NK-92 treated with Interleukin-12 subunit alpha and Interleukin-12 subunit beta, amount 100 ng/mL, for 24 hours (cell line): Measurements from ENCODE around the gene SHROOM2.

Source experiments
- DNase-seq: peaks from one replicate; lab custom pipeline; 2025; lab: John Stamatoyannopoulos, UW

SHROOM2 gene

DNA sequence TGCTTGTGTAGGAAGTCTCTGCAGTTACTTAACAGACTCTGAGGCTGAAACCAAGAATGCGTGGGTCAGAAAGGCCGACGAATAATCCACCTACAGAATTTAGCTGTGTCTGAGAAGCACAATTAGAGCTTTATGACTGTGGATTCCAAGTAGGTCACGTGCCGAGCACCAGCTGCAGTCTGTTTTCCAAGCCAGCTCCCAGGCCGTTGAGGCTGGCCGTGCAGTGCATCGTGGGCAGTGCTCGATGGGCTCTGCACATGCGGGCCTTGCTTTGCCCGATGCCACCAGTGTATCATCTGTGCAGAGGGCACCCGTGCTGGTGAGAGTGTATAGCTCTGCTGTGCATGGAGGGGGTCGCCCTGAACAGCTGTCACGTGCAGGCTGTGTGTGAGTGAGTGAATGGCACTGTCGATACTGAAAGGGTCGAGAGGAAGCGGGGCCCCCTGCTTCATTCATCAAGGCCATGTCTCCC, 113.4 kb downstream of the SHROOM2 start:
- no peak for DNase-seq

DNA sequence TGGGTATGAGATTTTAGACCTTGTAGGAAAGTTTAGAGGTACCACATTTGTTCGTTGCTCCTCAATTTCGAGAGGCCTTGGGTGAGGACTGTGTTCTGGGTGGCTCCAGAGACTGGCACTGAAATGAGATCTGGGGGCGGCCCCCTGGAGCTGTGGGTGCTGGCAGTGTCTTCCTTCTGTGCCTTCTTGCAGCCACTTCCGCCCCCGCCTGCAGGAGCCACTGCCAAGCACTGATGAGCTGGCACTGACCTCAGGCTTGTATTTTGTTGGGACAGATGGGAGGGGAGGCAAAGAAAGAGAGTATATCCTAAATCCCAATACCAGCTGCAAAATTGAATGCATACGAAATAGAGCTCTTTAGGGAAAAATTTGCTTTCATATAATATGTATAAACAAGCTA, 116.4 kb downstream of the SHROOM2 start:
- DNase-seq: no peak

DNA sequence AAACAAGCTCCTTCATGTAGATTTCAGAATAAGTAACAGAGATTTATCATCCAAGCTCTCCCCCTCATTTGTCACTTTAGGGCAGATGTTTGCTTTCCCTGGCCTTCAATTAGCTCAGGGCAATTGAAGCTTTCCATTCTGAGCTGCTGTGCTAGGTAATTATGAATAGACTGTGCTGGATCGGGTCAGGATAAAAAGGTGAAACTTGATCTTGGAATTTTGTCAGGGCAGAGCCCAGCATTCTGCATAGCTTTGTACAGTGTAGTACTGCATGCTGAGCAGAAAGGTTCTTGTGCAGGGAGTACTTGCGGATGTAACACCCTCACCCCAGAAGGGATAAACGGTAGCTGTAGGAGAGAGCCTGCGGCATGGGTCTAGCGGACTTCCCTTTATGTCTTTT, 116.9 kb downstream of the SHROOM2 start:
- no peak for DNase-seq

DNA sequence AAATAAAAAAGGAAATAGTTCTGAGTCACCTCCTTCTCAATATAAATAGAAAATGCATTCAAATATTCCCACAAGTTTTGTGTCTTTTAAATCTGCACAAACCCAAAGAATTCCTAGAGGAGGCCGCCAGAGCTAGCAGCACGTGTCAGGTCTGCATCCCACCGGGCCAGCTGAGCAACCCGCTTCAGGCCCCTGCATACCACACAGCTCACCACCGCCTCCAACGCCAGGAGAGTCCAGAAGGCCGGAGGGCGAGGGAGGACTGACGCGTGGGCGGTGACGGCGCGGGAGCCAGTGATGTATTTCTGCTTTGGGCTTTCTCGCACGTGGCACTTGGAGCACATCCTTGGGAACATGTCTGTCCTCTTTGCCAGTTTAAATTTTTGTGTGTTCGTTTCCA, 119.1 kb downstream of the SHROOM2 start:
- no peak for DNase-seq

GRCh38 chrX:9905721-9906120, 119.5 kb downstream of the SHROOM2 start:
- DNase-seq: no peak

DNA sequence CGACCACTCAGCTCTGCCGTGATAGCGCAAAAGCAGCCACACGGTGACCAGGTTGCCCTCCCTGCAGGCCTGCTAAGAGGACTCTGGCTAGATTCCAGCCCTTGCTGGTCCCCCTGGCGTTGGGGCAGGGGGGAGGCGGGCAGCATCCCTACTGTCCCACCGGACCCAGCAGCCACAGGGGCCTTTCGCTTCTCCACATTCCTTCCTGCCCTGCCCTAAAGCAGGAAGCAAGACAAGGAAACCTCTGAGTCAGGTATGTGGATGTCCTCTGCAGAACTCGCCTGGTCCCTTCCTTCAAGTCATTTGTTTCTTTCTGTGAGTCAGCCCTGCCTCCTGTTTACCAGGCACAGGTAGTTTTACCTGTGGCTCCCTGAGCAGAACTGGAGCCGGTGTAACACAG, 120.7 kb downstream of the SHROOM2 start:
- no peak for DNase-seq

GRCh38 chrX:9907645-9908387, 121.6 kb downstream of the SHROOM2 start:
- DNase-seq: no peak

- no peak for DNase-seq
Observed at GRCh38 chrX:9909254-9909653, 123.0 kb downstream of the SHROOM2 start.

DNA sequence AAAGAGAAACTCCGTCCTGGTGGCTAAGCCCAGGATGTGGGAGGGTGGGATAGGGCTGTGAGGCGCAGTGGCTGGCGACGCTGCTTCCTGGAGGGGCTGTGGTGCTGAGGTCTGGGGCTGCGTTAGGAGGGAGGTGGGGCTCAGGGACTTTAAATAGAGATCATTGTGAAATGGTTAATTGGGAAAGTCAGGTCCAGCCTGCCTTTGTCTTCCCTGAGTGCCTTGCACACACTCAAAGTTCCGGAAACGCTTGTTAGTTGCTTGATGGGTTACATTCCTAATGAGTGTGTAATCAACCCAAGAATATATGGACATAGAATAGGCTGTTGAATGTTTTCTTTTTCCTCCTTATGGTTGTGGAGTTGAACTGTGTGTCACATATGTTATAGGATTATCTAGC, 125.3 kb downstream of the SHROOM2 start:
- DNase-seq: no peak

DNA sequence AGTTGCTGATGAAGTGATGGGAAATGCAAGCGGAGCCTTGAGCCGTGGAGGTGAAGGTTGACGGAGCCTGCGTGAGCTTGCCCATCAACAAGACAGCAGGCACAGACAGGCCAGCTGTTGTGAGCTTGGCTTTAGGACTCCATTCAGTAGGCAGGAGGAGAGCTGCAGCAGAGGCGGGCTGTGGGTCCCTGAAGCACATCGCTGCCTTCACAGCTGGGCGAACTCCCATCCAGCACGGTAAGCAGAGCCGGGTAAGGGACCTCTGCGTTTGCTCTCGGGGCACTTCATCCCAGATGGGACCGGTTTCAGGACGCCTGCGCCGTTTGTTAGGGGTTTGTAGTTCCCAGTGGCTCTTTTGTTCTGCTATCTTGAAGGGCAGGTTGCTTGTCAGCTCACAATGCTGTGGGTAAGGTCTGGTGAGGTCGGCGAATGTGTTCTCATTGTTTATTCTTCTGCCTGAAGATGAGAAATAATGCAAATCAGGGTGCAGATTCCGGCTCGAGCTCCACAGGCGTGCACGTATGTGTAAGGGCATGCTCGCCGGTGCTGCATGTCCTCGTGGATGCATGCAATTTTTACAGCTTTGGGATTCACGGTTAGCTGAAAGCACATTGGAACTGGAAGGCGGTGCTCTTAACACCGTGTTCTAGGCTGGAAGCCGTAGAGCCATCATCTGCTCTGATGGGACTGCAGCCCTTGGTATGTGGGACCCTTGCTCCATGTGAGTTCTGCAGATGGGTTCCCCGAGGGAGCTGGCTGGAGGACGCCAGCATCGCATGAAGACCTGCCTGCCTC, 126.3 kb downstream of the SHROOM2 start:
- DNase-seq: no peak

GRCh38 chrX:9913146-9913433, 126.9 kb downstream of the SHROOM2 start:
- no peak for DNase-seq

- no peak for DNase-seq
Observed at GRCh38 chrX:9917861-9918260, 131.6 kb downstream of the SHROOM2 start.

DNA sequence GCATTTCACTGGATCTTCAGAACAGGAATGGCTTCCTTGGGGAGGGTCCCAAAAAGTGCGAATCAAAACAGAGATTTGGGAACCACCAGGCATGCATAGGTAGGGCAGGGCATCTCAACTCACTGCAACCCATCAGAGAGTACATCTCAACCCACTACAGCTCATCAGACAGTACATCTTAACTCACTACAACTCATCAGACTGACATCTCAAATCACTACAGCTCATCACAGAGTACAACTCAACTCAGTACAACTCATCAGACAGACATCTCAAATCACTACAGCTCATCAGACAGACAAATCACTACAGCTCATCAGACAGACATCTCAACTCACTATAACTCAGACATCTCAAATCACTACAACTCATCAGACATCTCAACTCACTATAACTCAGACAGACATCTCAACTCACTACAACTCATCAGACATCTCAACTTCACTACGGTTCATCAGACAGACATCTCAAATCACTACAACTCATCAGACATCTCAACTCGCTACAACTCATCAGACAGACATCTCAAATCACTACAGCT, 133.5 kb downstream of the SHROOM2 start:
- no peak for DNase-seq

DNA sequence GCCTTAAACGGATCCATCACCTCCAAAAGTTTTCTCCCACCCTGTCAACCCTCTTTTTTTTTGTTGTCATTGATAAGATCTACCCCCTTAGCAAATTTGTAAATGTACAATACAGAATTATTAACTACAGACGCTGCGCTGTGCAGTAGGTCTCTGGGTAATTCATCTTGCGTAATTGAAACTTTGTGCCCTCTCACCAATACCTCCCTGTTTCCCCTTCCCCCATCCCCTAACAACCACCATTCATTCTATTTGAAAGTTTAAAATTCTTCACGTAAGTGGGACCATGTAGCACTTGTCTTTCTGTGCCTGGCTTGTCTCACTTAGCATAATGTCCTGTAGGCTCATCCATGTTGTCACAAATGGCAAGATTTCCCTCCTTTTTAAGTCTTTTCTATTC, 135.2 kb downstream of the SHROOM2 start:
- DNase-seq: no peak

- DNase-seq: no peak
Observed at GRCh38 chrX:9923357-9923756, 137.1 kb downstream of the SHROOM2 start.

GRCh38 chrX:9926002-9926401, 139.8 kb downstream of the SHROOM2 start:
- DNase-seq: no peak

DNA sequence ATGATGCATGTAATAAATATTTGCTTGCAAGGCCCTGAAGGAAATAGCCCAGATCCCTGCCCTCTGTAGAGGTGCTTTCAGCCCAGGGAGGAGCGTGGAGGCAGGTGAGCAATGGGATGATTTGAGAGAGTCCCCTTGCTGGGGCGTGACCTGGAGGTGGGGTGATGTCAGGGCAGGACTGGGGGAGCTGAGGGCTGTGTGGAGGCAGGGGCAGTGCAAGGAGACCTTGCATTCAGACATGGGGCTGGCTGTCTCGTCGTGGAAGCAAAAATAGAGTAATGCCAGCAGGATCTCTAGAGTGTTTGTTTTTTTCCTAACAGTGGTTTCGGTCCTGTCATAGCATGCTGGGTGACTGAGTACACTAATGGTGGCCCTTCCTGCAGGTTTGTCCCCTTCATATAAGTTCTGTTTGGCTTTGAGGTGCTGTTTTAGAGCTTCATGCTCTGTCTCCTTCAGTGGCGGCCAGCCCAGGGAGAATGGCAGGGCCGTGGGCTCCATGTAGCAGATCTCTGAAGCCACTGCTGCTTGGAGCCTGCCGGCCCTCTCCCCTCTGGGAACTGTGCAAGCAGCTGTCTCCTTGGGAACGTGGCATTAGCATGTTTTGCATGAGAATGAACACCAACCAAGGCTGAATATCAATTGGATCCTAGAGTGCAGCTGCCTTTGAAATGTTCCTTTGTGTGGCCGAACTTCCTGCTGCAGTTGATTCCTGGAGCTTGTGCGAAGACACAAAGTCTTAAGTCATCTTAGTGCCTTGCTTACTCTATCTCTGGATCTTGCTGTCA, 141.7 kb downstream of the SHROOM2 start:
- no peak for DNase-seq

GRCh38 chrX:9935436-9935835, 149.2 kb downstream of the SHROOM2 start:
- no peak for DNase-seq

- no peak for DNase-seq
Observed at GRCh38 chrX:9937761-9938160, 151.5 kb downstream of the SHROOM2 start.

DNA sequence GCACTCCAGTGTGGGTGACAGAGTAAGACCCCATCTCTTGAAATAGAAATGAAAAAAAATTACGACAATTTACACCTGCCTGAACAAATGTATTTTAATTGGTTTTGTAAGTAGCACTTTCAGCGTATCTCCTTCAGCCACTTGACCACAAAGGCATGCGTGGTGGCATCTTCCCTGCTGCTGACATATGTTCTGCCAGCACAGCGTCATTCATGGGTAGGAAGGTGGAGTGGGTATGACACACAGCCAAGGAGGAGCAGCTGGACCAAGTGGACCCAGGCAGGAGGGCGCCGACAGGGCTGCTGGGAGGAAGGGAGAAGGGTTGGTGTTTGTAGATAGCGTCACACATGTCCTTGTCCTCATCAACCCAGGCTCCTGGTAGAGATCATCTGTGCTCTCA, 152.3 kb downstream of the SHROOM2 start:
- DNase-seq: no peak

DNA sequence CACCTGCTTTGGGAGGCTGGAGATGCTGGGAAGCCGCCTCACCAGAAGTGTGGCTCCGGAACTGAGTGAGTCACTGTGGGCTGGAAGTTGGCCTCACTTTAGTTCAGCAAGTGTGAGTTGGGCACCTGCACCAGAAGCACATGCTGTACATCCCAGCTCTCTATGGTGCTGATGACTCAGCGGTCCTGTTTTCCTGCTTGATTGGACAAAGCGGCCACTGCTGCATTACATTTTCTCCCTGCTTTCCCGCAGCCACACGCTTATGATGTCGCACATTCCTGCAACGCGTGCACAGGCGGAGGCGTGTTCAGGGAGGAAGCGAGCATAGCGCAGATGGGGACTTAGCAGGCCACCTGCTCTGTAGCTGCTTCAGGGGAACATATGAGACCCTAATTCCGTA, 154.2 kb downstream of the SHROOM2 start:
- peak; percentile 6 for DNase-seq

- peak; percentile 56 for DNase-seq
Observed at GRCh38 chrX:9942086-9942485, 155.9 kb downstream of the SHROOM2 start.

DNA sequence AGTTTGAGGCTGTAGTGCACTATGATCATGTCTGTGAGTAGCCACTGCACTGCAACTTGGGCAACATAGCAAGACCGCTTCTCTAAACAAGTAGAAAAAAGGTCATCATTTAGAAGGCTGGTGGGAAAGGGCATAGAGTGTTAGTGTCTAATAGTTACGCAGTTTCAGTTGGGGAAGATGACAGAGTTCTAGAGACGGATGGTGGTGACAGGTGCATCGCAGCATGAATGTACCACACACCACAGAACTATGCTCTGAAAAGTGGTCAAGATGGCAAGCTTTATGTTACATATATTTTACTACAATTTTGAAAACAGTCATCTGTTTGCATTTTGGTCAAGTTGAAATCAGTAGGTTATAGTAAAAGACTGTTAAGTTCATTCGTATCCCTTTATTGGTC, 157.2 kb downstream of the SHROOM2 start:
- no peak for DNase-seq
